Dermis blood vessel endothelial cell (primary cell): ENCODE data around the gene PEX16. TPM values are rescaled to one million over a fixed set of nuclear protein-coding genes. Genes with fewer than 3 reads are reported as not detected.

Experiments used
- DNase-seq: peaks from one replicate; pipeline ENCODE4 v3.0.0; 2010
- total RNA-seq: library from RNA; depleted of rRNA; stranded (reverse); fragments of >200 nt; gene quantifications from 2 replicates; pipeline ENCODE4 v1.2.3, GENCODE V29; 2014

The PEX16 gene
- total RNA-seq, 1 donor from 2014 or later, result 33.4 TPM

DNA sequence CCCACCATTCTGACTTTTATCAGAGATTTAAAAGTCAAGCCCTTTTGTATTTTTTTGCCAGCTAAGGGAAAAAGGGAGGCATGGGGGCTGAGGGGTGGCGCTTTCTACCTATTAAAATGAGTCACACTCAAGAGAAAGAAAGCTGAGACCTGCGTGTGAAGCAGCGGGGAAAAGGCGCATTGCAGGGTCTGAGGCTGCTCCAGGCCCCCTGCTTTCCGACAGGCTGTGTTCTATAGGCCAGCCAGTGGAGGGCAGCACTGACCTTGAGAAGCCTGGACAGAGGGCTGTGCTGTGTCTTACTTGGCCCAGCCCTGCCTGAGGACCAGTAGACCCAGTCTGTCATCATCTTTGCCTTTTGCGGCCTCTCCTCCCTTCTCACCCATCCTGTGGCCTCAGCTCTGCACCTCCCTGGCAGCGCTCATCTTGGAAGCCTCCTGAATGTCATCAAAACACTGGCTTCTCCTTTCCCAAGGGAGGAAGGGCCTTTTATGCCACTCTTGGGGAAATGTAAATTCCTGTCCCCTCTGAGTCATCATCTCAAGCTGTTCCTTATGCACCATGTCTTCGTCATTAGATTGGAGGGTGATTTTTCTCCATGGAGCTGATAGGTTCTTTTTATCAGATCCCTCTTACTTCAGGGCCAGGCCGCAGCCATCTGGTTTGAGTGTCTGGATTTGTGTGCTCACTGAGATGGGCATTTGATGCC, 44.9 kb downstream of the PEX16 start:
- DNase-seq, result peak; percentile 79

DNA sequence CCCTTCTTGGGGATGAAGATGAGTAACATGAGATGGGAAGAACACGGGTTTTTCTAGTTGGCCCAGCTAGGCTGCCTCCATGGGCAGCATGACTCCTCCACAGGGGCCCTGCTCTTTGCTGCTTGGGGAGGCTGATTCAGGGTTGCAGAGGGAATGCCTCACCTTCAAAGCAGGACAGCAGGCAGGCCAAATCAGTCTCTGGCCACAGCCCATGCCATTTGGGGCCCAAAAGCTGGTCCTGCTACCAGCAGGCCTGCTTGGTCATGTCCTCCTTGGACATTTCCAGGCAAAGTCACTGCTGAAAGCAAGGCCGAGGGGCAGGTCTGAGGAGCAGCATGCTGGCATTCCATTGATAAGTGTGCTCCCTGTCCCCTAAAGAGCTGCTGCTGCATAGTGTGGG, 46.0 kb downstream of the PEX16 start:
- no peak for DNase-seq

DNA sequence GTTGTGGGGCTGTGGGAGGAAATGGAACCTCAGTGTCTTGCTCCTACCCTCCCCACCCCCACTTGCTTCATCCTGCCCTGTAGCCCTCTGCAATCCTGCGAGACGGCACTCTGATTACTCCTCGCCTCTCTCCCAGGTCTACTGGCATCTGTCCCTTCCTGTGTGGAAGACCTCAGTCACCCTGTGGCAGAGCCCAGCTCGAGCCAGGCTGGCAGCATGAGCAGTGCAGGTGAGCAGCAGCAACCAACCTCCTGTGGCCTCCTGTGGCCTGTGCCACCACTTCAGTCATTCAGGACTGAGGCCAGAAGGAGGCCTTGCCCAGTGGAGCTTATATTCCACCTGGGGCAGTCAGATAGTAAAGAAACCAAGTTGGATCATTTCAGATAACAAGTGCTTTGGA, 47.0 kb downstream of the PEX16 start:
- DNase-seq, result no peak

DNA sequence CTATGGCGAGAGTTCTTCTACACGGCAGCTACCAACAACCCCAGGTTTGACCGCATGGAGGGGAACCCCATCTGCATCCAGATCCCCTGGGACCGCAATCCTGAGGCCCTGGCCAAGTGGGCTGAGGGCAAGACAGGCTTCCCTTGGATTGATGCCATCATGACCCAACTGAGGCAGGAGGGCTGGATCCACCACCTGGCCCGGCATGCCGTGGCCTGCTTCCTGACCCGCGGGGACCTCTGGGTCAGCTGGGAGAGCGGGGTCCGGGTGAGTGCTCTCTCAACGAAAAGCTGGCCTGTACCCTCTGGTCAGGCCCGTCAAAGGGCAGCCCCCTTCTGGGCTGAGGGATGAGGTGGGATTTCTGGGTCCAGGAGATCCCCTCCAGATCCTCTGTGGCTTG, 48.1 kb downstream of the PEX16 start:
- no peak for DNase-seq

DNA sequence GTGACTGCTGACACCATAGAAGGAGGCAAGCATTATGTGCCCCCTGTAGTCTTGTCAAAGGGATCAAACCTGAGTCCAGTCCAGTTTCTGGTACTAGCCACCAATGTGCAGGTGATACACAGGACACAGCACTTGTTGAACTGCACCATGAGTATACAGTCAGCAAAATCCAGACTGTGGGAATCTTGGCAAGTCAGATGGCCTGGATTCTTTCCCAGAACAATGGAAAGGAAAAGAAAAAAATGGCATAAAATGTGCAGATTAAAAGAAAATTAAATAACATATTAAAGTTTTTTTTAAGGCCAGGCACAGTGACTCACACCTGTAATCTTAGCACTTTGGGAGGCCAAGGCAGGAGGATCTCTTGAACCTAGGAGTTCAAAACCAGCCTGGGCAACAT, 53.6 kb downstream of the PEX16 start:
- DNase-seq, result peak; percentile 47

DNA sequence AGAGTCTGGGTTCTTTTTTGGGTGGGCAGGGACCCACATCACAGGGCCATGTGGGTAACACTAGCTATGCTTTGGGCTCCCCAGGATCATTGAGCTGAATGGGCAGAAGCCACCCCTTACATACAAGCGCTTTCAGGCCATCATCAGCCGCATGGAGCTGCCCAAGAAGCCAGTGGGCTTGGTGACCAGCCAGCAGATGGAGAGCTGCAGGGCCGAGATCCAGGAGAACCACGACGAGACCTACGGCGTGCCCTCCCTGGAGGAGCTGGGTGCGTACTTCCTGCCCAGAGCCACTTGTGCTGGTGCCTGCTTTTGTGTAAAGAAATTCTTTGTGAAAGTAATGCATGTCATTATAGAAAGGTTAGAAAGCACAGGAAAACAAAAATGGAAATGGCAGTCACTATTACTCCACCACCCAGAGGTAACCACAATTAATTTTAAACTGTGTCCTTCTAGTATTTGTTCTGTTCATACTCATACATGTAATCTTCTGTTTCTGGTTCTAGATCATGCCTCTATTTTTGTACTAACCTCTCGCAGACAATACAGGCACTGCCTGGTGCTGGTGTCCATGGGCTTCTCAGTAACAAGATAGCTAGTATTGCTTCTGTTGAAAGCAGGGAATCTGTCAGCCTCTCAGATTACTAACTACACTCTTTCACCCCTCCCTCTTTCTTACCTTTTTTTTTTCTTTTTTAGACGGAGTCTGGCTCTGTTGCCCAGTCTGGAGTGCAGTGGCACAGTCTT, 56.7 kb downstream of the PEX16 start:
- DNase-seq, result no peak

DNA sequence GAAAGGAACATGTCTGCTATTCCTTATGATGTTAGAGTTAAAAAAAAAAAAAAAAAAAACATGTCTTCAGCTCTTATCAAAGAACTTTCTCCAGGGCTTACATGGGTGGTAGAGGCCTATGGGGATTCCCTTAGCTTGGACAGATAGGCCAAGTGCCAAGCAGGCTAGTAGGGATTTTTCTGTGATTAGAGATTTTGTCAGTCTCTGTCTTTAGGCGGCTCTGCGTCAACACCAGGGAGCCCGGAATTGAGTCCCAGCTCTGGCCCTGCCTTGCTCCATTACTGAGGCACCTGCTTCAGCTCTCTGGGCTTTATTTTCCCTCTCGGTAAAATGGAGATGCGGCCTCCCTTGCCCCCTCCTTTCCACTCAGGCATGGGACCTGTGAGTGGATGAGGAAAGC, 57.3 kb downstream of the PEX16 start:
- DNase-seq, result no peak

Other genes with a start within 250 kb of the PEX16 start
- gene SLC35C1, start 112.7 kb downstream of the PEX16 start, total RNA-seq, result 4.8 and 14.2 TPM in 2 replicates
- 8.2 and 11.6 TPM in 2 replicates for gene CRY2, start 70.4 kb downstream of the PEX16 start, total RNA-seq
- 2.2 and 3.1 TPM in 2 replicates for gene MAPK8IP1, start 32.2 kb downstream of the PEX16 start, total RNA-seq
- gene FREY1, start 10.6 kb downstream of the PEX16 start, total RNA-seq, result 0.70 and 0.85 TPM in 2 replicates
- not detected in 2 replicates for gene LARGE2, start 4.8 kb upstream of the PEX16 start, total RNA-seq
- gene PHF21A, start 203.6 kb upstream of the PEX16 start, total RNA-seq, result 6.3 and 13.2 TPM in 2 replicates